LNCAP (cell line): ENCODE data around the gene POLDIP3.

Experiments used
- TF ChIP-seq, protein P1 (sequence below): fragments of 450-650 bp; IDR thresholded peaks from 2 replicates; pipeline ENCODE4 v1.5.1; 2017; ENCODE audit warnings: mild to moderate bottlenecking

The POLDIP3 gene

DNA sequence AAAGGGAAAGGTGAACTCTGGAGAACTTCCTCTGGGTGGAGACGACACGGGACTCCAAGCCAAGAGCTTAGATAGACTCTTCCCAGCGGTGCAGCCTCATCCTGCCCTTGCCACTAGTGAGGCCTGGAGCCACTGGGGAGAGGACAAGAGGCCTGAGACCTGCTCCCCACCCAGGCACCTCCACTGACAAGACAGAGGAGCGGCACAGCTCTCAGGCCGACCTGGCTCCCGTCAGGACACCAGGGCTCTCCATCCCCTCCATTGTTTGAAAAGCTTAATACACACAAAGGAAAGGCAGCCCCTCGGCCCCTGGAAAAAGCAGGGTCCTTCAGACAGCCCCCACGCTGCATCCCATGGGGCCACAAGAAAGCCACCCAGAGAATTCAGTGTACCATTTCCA is 29.6 kb downstream of the POLDIP3 start:
- TF ChIP-seq, protein P1, sequence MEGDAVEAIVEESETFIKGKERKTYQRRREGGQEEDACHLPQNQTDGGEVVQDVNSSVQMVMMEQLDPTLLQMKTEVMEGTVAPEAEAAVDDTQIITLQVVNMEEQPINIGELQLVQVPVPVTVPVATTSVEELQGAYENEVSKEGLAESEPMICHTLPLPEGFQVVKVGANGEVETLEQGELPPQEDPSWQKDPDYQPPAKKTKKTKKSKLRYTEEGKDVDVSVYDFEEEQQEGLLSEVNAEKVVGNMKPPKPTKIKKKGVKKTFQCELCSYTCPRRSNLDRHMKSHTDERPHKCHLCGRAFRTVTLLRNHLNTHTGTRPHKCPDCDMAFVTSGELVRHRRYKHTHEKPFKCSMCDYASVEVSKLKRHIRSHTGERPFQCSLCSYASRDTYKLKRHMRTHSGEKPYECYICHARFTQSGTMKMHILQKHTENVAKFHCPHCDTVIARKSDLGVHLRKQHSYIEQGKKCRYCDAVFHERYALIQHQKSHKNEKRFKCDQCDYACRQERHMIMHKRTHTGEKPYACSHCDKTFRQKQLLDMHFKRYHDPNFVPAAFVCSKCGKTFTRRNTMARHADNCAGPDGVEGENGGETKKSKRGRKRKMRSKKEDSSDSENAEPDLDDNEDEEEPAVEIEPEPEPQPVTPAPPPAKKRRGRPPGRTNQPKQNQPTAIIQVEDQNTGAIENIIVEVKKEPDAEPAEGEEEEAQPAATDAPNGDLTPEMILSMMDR: no peak

DNA sequence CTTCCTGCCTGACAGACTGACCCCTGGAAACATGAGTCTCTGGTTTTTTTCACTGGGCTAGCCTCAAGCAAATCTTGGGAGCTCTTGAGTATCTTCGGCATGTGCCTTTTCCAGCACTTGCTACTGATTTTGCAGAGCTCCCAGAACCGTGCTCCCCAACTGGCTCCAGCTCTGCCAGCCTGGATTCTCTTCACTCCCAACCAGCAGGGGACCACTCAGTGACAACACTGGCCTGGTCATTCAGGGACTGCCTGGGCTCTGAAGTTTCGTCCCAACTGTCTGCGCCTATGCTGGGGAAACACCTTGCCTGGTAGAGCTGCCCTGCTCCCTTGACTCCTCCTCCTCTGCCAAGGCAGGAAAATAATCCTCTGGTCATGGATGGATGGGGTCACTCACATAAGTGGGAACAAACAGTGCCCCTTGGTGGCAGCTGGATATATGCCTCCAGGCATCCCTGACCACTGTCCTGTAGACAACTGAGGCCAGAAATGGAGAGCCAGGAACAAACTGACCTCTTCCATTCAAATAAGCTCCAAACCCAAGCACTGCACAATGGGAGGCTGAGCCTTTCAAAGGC is 30.2 kb downstream of the POLDIP3 start:
- TF ChIP-seq, protein P1: no peak

DNA sequence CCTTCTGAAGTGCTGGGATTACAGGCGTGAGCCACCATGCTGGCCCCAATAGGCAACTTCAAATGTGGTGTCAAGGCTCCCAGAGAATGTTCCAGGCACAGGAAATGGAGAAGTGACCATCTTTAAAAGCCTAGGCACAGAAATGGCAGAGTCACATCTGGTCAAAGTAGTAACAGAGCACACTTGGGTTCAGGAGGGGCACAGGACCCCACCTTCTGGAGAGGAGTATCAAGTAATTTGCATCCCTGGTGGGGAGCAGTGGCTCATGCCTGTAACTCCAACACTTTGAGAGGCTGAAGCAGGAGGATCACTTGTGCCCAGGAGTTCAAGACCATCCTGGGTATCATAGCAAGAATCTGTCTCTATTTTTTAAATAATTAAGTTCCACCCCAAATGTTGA is 31.7 kb downstream of the POLDIP3 start:
- TF ChIP-seq, protein P1: no peak

DNA sequence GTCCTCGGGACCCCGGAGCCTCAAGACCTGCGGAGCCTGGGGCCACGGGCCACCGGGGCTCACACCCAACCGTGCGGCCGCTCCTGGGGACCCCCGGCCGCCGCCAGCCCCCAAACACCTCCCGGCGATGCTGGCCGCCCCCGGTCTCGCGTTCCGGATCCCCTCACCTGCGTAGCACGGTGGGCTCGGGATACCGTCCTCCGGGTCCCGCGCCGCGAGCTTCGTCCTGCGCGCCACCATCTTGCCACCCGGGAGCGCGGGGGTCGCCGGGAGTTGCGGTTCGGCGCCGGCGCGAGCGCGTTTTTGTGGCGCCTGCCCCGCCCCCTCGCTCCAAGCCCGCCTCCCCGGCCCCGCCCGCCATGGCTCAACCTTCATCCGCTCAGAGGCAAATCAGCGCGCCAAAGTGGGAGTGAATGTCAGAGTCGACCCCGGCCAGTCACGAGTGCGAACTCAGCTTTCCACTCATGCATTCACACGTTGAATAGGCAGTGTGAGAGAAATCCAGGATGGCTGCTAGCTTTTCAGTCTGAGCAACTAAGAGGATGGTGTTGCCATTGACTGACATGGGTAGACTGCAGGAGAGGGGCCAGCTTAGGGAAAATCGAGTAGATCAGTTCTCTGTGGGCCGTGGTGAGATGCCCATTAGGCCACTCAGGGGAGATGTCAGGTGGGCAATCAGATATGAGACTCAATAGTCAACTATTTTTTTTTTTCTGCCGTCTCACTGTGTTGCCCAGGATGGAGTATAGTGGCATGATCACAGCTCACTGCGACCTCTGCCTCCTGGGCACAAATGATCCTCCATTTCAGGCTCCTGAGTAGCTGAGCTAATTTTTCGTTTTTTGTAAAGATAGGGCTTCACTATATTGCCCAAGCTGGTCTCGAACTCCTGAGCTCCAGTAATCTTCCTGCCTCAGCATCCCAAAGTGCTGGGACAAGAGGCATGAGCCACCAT is 32.6 kb downstream of the POLDIP3 start:
- TF ChIP-seq, protein P1: no peak

DNA sequence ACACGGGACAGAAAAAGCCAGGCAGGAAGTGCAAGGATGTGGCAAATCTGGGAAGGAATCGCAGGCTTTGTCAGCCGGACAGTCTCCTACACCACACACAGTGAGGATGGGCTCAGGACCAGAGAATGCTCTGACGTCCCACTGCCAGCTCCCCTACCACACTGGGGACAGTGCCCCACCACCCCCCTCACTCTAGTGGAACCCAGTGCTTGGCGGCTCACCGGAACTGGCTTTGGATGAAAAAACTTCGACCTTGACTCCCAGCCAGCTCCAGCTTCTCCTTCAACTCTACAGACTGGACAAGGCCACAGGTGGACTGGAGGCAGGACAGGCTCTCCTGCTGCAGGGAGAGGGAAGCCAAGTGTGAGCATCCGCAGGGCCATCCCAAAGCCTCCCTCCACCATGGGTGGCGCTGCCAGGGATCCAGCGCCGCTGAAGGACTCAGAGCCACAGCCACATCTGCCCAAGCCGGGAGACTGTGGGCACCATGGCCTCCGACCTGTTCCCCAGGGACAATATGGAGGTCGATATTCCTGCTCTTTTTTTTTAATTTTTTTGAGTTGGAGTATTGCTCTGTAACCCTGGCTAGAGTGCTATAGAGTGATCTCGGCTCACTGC is 37.0 kb downstream of the POLDIP3 start:
- TF ChIP-seq, protein P1: no peak

DNA sequence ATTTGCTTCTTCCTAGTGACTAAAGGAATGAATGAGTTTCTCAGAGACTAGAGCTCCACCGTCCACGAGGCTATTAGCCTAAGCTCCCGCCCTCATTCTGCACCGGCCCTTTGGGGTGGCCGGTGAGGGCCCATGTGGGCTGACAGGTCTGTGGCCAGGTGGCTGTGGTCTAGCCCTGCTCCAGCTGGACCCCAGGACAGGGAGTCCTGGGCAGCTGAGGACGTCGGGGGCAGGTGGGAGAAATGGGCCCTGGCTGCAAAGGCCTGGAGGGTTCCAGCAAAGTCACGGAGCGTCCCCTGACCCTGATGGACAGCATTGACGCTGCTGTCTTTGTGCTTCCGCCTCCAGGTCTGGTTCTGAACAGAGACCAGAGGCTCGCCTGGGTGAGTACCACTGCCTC is 48.7 kb downstream of the POLDIP3 start:
- TF ChIP-seq, protein P1: no peak

DNA sequence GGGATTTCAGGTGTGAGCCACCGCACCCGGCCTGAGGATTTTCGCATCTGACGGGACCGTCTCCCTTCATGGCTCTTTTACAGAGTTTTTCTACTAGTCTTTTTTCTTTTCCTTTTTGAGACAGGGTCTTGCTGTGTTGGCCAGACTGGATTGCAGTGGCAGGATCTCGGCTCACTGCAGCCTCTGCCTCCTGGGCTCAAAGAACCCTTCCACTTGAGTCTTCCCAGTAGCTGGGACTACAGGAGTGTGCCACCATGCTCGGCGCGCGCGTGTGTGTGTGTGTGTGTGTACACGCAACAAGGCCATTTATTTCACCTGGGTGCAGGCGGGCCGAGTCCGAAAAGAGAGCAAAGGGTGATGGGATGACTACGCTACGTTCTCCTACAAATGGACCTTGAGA is 50.0 kb downstream of the POLDIP3 start:
- TF ChIP-seq, protein P1: no peak
